A673 (cell line): ENCODE data around the gene NFKB1. TPM values are rescaled to one million over a fixed set of nuclear protein-coding genes. Genes with fewer than 3 reads are reported as not detected.

Source experiments
- BruUV-seq: library from RNA; stranded (reverse); fragments of 400-500 nt; replicated peaks from 2 replicates; lab custom pipeline; 2021; lab: Mats Ljungman, UMichigan
- CTCF ChIA-PET: fragments of 300-600 bp; sonication (Branson Sonifier 250); formaldehyde crosslinking; loops from one replicate; lab custom pipeline; 2022; ENCODE audit warnings: antibody characterized with exemption; lab: Charles Lee
- POLR2A ChIA-PET: fragments of 300-600 bp; sonication (Branson Sonifier 250); formaldehyde crosslinking; loops from one replicate; lab custom pipeline; 2022; ENCODE audit warnings: antibody characterized with exemption; ENCODE audit not compliant: low non-redundant PET; lab: Charles Lee
- DNase-seq: peaks from one replicate; pipeline ENCODE4 v3.0.0-alpha.2; 2015; ENCODE audit warnings: low spot score
- H3K27ac ChIP-seq: fragments of 200-600 bp; sonication (generic); 2 replicates; pipeline ENCODE4 v1.5.1; 2016; ENCODE audit warnings: mixed run types, low read depth, mild to moderate bottlenecking, mixed read lengths, antibody characterized with exemption, low read length; ENCODE audit not compliant: poor library complexity, severe bottlenecking
- H3K27me3 ChIP-seq: fragments of 200-600 bp; sonication (generic); replicated peaks from 2 replicates; pipeline ENCODE4 v1.6.1; 2017; ENCODE audit warnings: mixed run types, low read depth, mild to moderate bottlenecking, mixed read lengths, antibody characterized with exemption, low read length; ENCODE audit not compliant: insufficient read depth, poor library complexity
- H3K36me3 ChIP-seq: fragments of 200-600 bp; sonication (generic); 2 replicates; pipeline ENCODE4 v1.6.1; 2016; ENCODE audit warnings: mixed run types, mild to moderate bottlenecking, mixed read lengths, antibody characterized with exemption, low read length; ENCODE audit not compliant: insufficient read depth, poor library complexity, severe bottlenecking
- H3K4me1 ChIP-seq: fragments of 200-600 bp; sonication (generic); 2 replicates; pipeline ENCODE4 v1.6.1; 2017; ENCODE audit warnings: mixed run types, mild to moderate bottlenecking, mixed read lengths, antibody characterized with exemption, low read length; ENCODE audit not compliant: insufficient read depth, poor library complexity, severe bottlenecking
- H3K4me3 ChIP-seq: fragments of 200-600 bp; sonication (generic); 2 replicates; pipeline ENCODE4 v1.5.1; 2016; ENCODE audit warnings: low read depth, mixed run types, mild to moderate bottlenecking, mixed read lengths, low read length; ENCODE audit not compliant: poor library complexity, severe bottlenecking
- H3K9me3 ChIP-seq: fragments of 200-600 bp; sonication (generic); 2 replicates; pipeline ENCODE4 v1.6.1; 2016; ENCODE audit warnings: mixed run types, low read depth, mild to moderate bottlenecking, mixed read lengths, antibody characterized with exemption, low read length; ENCODE audit not compliant: poor library complexity, severe bottlenecking
- CTCF ChIP-seq: fragments of 300-800, 200-600 bp; sonication (generic); conservative IDR thresholded peaks from 2 replicates; pipeline ENCODE4 v1.5.1; 2017; ENCODE audit warnings: low read depth, mild to moderate bottlenecking, antibody characterized with exemption, low read length, moderate library complexity, mixed read lengths
- EZH2 ChIP-seq: fragments of 200-600 bp; sonication (generic); IDR thresholded peaks from 2 replicates; pipeline ENCODE4 v1.6.1; 2017; ENCODE audit warnings: borderline replicate concordance, low read depth, mild to moderate bottlenecking, mixed read lengths, antibody characterized with exemption, low read length; ENCODE audit not compliant: poor library complexity, severe bottlenecking
- intact Hi-C: fragments of 100-400 bp; cut with micrococcal nuclease; formaldehyde crosslinking; loops from one replicate; pipeline ENCODE4 v1.10.0; 2022; ENCODE audit not compliant: unreplicated experiment
- total RNA-seq: library from RNA; stranded (reverse); gene quantifications from 2 replicates; pipeline ENCODE4 v1.2.3, GENCODE V29; 2021

The NFKB1 gene
- total RNA-seq, 1 experiment from 2014 or later, result 26.1 TPM

- H3K4me1 ChIP-seq, result peaks cover 6% of the 10 kb centered on the region
- no peaks in the 10 kb centered on the region for H3K9me3 ChIP-seq
- no peak for TF ChIP-seq CTCF
- no peak for TF ChIP-seq EZH2
- H3K36me3 ChIP-seq, result no peaks in the 10 kb centered on the region
- H3K27ac ChIP-seq, result no peak overlapping the region
- ChIA-PET CTCF (no interaction called here), POLR2A (no interaction called here)
- no peak overlapping the region for H3K4me3 ChIP-seq
- no peaks in the 10 kb centered on the region for H3K27me3 ChIP-seq
- intact Hi-C loops, result no loop called here
- BruUV-seq, result no TSS peak
- DNase-seq, result no peak
Observed at GRCh38 chr4:102665527-102665926, 164.4 kb downstream of the NFKB1 start.

Other genes starting within 250 kb of the NFKB1 start
- gene SLC39A8, start 155.9 kb upstream of the NFKB1 start, total RNA-seq, result 8.8 and 12.3 TPM in 2 replicates